ENCODE data around the gene C1GALT1C1L.
A peak's percentile ranks its signal among the peaks of the same experiment; 100 is the strongest.
"Not testable (repeated sequence)": the region's sequence is repeated elsewhere in the genome, so short reads cannot be mapped to it uniquely, and the experiment has no call there.

The C1GALT1C1L gene

GRCh38 chr2:43708178-43708577, 31.9 kb upstream of the C1GALT1C1L start:
- no peak for TF ChIP-seq Cebpa-rat (IDR thresholded peaks at IDR 0.05)
- Histone ChIP-seq H3K27ac (no peak overlapping the region), H3K27me3 (no peaks in the 10 kb centered on the region), H3K36me3 (no peaks in the 10 kb centered on the region), H3K4me1 (no peaks in the 10 kb centered on the region), H4K20me1 (no peaks in the 10 kb centered on the region), H3K9me3 (no peaks in the 10 kb centered on the region), H3K4me3 (no peak overlapping the region), H3K9ac (no peak overlapping the region), H3K4me2 (no peak overlapping the region)

- no peak overlapping the region for H3K27ac ChIP-seq
- no peaks in the 10 kb centered on the region for H3K9me3 ChIP-seq
- H3K27me3 ChIP-seq = no peaks in the 10 kb centered on the region
- H4K20me1 ChIP-seq = no peaks in the 10 kb centered on the region
- no peaks in the 10 kb centered on the region for H3K36me3 ChIP-seq
- TF ChIP-seq Cebpa-rat (IDR thresholded peaks at IDR 0.05) = no peak
- no peak overlapping the region for H3K4me3 ChIP-seq
- H3K4me1 ChIP-seq = no peaks in the 10 kb centered on the region
- no peak overlapping the region for H3K9ac ChIP-seq
- no peak overlapping the region for H3K4me2 ChIP-seq
Observed at GRCh38 chr2:43707255-43708015, 31.2 kb upstream of the C1GALT1C1L start.

GRCh38 chr2:43701111-43701510, 24.9 kb upstream of the C1GALT1C1L start:
- H3K9me3 ChIP-seq = no peaks in the 10 kb centered on the region
- H3K27me3 ChIP-seq = no peaks in the 10 kb centered on the region
- TF ChIP-seq Cebpa-rat (IDR thresholded peaks at IDR 0.05) = no peak
- no peak overlapping the region for H3K4me3 ChIP-seq
- H3K9ac ChIP-seq = no peak overlapping the region
- H4K20me1 ChIP-seq = no peaks in the 10 kb centered on the region
- peaks cover 6% of the 10 kb centered on the region; the same call in 1 of the 2 replicates for H3K4me1 ChIP-seq
- H3K4me2 ChIP-seq = no peak overlapping the region
- no peaks in the 10 kb centered on the region for H3K36me3 ChIP-seq
- H3K27ac ChIP-seq = no peak overlapping the region

- no peak overlapping the region for H3K4me3 ChIP-seq
- H3K9me3 ChIP-seq = no peaks in the 10 kb centered on the region
- no peak overlapping the region for H3K27ac ChIP-seq
- H3K4me2 ChIP-seq = no peak overlapping the region
- no peaks in the 10 kb centered on the region for H3K27me3 ChIP-seq
- no peaks in the 10 kb centered on the region for H3K36me3 ChIP-seq
- H4K20me1 ChIP-seq = no peaks in the 10 kb centered on the region
- no peak overlapping the region for H3K9ac ChIP-seq
- no peak for TF ChIP-seq Cebpa-rat (IDR thresholded peaks at IDR 0.05)
- peaks cover 6% of the 10 kb centered on the region; the same call in 1 of the 2 replicates for H3K4me1 ChIP-seq
Observed at GRCh38 chr2:43699761-43700160, 23.5 kb upstream of the C1GALT1C1L start.

- not testable (repeated sequence) for H3K4me3 ChIP-seq, H4K20me1 ChIP-seq, H3K27ac ChIP-seq, H3K36me3 ChIP-seq, H3K4me1 ChIP-seq, H3K9ac ChIP-seq, H3K9me3 ChIP-seq, H3K27me3 ChIP-seq
- H3K4me2 ChIP-seq = peak overlapping the region; percentile 39
Observed at GRCh38 chr2:43698140-43698539, 21.9 kb upstream of the C1GALT1C1L start.

GRCh38 chr2:43692428-43692994, 16.3 kb upstream of the C1GALT1C1L start:
- H3K9ac ChIP-seq = no peak overlapping the region
- H3K9me3 ChIP-seq = no peaks in the 10 kb centered on the region; the same call in 1 of the 2 replicates
- H3K27me3 ChIP-seq = no peaks in the 10 kb centered on the region
- H3K4me1 ChIP-seq = no peaks in the 10 kb centered on the region
- H3K4me3 ChIP-seq = no peak overlapping the region
- no peak for TF ChIP-seq Cebpa-rat (IDR thresholded peaks at IDR 0.05)
- H3K36me3 ChIP-seq = no peaks in the 10 kb centered on the region
- no peaks in the 10 kb centered on the region for H4K20me1 ChIP-seq
- H3K4me2 ChIP-seq = no peak overlapping the region
- H3K27ac ChIP-seq = no peak overlapping the region

- no peaks in the 10 kb centered on the region; the same call in 1 of the 2 replicates for H3K9me3 ChIP-seq
- TF ChIP-seq Cebpa-rat (IDR thresholded peaks at IDR 0.05) = no peak
- H3K4me2 ChIP-seq = no peak overlapping the region
- peaks cover 13% of the 10 kb centered on the region for H3K4me1 ChIP-seq
- H3K9ac ChIP-seq = no peak overlapping the region
- no peaks in the 10 kb centered on the region for H3K27me3 ChIP-seq
- no peak overlapping the region for H3K27ac ChIP-seq
- H3K36me3 ChIP-seq = no peaks in the 10 kb centered on the region
- H4K20me1 ChIP-seq = no peaks in the 10 kb centered on the region
- no peak overlapping the region for H3K4me3 ChIP-seq
Observed at GRCh38 chr2:43689999-43690398, 13.8 kb upstream of the C1GALT1C1L start.

- Histone ChIP-seq H3K4me2 (peak overlapping the region; percentile 41), H3K4me1 (peaks cover 19% of the 10 kb centered on the region), H3K27ac (no peak overlapping the region), H3K27me3 (no peaks in the 10 kb centered on the region), H4K20me1 (no peaks in the 10 kb centered on the region), H3K36me3 (no peaks in the 10 kb centered on the region), H3K4me3 (no peak overlapping the region), H3K9me3 (no peaks in the 10 kb centered on the region), H3K9ac (no peak overlapping the region)
- no peak for TF ChIP-seq Cebpa-rat (IDR thresholded peaks at IDR 0.05)
Observed at GRCh38 chr2:43685357-43685756, 9.1 kb upstream of the C1GALT1C1L start.

GRCh38 chr2:43677783-43678182, 1.6 kb upstream of the C1GALT1C1L start:
- H3K4me3 ChIP-seq, H3K9ac ChIP-seq, H3K27ac ChIP-seq, H3K4me2 ChIP-seq, H3K4me1 ChIP-seq, H3K27me3 ChIP-seq, H3K36me3 ChIP-seq, H4K20me1 ChIP-seq: not testable (repeated sequence)
- H3K9me3 ChIP-seq = peaks cover 10% of the 10 kb centered on the region; the same call in 1 of the 2 replicates

- Histone ChIP-seq H3K9ac (no peak overlapping the region), H3K4me2 (no peak overlapping the region), H3K27ac (no peak overlapping the region), H3K27me3 (no peaks in the 10 kb centered on the region), H3K9me3 (peaks cover 10% of the 10 kb centered on the region; the same call in 1 of the 2 replicates), H3K4me3 (no peak overlapping the region), H4K20me1 (no peaks in the 10 kb centered on the region), H3K36me3 (no peaks in the 10 kb centered on the region), H3K4me1 (no peaks in the 10 kb centered on the region)
- TF ChIP-seq Cebpa-rat (IDR thresholded peaks at IDR 0.05) = no peak
Observed at GRCh38 chr2:43675646-43676321, 445 bp downstream of the C1GALT1C1L start.

All from BLaER1 (cell line).